ENCODE results near the gene ADAMTS18.
"Not testable (repeated sequence)": the region's sequence is repeated elsewhere in the genome, so short reads cannot be mapped to it uniquely, and the experiment has no call there.

Gene ADAMTS18

DNA sequence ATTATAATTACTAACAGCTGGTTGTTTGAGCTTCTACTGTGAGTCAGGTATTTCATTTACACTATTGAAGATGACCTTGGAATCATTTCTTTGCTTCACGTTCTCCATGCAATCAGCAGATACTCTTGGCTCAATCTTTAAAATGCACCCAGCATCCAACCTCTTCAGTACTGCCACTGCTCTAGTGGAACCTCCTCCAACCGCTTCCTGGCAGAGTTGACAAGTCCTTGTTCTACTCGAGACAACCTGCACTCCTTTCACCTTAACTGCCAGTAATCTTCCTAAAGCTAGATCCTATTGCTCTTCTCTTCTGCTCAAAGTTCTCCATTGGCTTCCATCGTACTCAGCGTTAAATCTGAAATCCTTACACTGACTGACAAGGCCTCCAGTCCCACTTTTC is 149.2 kb downstream of the ADAMTS18 start:
- DNase-seq (ENCODE audit: low read depth): no peak

DNA sequence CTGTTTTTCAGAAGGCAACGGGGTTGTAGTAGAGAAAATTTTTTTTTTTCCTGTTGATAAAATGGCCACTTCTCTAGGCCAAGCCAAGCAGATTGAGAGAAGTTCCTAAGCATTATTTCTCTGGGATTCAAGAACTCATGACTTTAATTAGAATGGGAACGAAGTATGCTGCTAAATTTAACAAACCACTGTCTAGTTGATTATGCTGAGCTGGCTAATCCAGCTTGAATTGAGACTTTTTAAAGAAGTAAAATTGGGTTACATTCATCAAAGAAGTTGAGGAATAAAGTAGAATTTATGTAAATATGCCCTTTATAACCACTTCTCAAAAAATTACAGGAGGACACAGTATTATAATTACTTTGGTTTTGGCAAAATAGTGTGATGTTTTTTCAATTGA is 152.5 kb downstream of the ADAMTS18 start:
- DNase-seq (ENCODE audit: low read depth): no peak

DNA sequence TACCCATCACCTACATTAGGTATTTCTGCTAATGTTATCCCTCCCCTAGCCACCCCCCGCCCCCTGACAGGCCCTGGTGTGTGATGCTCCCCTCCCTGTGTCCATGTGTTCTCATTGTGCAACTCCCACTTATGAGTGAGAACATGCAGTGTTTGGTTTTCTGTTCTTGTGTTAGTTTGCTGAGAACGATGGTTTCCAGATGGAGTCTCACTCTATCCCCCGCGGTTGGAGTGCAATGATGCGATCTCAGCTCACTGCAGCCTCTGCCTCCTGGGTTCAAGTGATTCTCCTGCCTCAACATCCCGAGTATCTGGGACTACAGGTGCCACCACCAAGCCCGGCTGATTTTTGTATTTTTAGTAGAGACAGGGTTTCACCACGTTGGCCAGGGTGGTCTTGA is 155.5 kb downstream of the ADAMTS18 start:
- DNase-seq (ENCODE audit: low read depth): not testable (repeated sequence)

DNA sequence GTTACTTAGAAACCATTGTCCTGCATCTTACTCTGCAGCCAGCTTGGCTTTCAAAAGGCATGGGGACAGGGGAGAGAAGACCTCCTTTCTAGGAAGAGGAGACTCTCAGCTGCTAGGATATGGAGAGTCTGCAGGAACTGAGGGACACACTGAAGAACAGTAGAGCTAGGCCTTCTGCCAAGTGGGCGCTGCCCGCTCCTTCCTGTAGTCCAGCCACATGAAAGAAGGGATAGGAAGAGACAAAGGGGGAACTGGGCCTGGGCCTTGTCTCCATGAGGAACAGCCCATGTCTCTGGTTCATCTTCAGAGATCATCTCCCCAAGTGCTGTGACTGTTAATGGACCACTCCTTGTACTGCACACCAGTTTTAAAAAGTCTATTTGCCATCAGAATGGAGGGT is 157.3 kb downstream of the ADAMTS18 start:
- DNase-seq (ENCODE audit: low read depth): no peak

DNA sequence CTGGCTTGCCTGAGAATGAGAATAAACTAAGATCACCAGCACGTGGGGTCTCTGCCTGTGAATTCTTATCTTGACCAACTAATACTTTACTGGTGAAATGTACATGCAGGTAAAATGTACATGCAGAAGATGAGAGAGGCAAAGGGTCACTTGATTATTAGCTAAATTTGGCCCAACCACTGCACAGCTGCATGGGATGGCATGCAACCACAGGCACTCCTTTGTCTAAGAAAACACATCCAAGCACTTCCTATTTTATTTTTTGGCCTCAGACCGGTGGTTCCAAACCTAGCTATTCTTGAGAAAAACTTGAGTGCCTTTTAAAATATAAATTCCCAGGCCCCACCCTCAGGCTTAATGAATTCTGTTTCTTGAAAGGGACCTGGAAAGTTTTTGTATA is 157.7 kb downstream of the ADAMTS18 start:
- no peak for DNase-seq (ENCODE audit: low read depth)

DNA sequence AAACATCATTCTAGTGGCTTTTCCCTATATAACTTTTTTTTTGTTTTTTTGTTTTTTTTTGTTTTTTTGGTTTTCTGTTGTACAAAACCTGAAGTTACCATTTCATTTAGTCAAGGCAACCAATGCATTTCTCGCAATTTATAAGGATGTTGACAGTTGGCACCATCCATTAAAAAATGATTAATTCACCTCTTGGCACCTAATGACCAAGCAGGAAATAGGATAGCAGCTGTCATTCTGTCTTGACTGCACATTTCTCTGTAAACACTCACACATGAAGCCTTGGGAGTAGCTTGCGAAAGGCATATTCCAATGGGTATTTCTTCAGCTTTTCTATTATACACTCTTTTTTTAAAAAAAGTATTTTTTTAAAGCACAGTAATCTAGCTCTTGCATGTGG is 158.2 kb downstream of the ADAMTS18 start:
- no peak for DNase-seq (ENCODE audit: low read depth)

DNA sequence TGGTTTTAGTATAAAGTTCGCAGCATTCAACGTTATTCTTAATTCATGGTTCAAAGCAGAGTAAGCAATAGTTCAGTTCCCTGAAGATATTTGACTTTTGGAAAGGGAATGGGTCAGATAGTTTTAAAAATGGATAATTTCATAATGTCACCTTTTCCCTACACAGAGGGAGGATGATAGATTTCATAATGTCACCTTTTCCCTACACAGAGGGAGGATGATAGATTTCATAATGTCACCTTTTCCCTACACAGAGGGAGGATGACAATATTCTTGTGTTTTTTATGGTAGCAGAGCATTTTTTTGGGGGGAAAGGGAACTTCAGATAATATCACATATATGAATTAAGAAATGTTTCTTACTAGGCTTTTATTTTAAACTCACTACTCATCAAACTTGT is 159.5 kb downstream of the ADAMTS18 start:
- DNase-seq (ENCODE audit: low read depth): not testable (repeated sequence)

DNA sequence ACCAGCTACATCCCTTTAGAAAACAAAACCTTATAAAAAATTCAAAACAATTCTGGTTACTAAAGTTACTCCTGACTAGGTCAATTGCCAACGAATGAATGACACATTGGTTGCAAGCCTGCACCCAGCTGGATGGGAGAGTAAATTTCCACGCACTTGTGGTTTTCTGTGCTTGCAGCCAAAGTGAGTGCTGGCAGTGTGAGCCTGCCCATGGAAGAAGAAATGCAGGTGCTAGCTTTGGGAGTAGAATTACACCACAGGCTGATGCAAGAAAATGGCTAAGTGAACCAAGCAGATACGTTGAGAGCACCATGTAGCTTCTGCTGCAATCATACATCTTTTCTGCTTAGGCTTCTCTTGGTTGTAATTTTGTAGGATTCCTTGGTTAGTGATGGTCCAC is 161.0 kb downstream of the ADAMTS18 start:
- DNase-seq (ENCODE audit: low read depth): no peak

DNA sequence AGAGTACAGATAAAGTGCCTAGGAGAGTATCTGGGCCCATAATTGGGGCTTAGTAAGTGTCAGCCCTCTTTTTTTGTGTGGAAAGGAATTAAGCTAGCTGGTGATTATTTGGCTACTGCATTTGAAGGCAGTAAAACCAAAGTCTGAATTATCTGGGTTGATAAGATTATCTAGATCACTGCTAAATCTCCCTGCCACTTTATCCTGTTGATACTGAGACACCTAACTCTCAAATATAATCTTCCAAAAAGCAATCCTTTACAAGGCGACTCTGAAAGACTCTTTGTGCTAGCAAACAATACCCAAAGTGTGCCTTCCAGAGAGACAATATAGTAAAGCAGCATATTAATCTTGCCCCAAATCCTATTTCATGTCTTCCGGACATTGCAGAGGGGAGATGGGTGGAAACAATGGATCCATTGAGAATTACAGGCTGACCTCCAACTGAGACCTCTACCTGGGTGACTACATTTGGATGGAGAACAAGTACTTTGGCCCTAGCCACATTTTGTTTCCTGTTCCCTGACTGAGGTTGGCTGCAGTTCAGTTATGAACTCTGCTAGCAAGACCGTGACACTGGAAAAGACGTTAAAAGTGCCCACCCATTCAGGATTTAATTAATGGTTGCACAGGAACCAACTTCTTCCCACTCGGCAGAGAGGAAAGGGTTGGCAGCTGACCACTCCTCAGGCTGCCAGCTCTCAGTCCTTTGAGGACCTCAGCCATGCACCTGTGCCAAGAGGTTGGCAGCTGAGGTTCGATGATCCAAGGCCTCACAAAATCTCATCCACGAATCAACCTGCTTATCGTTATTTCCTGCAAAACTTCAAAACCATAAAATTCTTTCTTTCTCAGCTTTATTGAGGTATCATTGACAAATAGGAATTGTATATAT is 163.1 kb downstream of the ADAMTS18 start:
- no peak for DNase-seq (ENCODE audit: low read depth)

DNA sequence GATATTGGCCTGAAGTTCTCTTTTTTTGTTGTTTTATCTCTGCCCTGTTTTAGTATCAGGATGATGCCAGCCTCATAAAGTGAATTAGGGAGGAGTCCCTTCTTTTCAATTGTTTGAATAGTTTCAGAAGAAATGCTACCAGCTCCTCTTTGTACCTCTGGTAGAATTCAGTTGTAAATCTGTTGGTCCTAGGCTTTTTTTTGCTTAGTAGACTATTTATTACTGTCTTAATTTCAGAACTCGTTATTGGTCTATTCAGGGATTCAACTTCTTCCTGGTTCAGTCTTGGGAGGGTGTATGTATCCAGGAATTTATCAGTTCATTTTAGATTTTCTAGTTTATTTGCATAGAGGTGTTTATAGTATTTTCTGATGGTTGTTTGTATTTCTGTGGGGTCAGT is 168.6 kb downstream of the ADAMTS18 start:
- not testable (repeated sequence) for DNase-seq (ENCODE audit: low read depth)

DNA sequence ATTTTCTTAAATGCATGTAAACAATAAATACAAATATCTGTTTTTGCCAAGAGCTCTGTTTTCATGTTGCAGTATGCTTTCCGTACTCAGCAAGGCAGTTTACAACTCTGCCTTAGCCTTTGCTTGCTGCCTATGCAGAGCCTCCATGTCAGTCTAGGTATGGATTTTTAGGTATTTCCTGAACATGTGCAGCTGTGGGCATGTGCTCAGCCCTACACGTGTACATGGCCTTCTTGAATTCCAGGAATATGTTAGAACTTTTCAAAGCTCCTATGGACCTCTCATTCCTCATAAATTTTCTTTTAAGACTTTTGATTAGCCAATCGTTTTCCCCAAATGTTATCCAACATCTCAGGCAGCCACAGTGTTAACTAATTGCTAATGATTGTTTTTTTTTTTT is 171.9 kb downstream of the ADAMTS18 start:
- DNase-seq (ENCODE audit: low read depth): no peak

DNA sequence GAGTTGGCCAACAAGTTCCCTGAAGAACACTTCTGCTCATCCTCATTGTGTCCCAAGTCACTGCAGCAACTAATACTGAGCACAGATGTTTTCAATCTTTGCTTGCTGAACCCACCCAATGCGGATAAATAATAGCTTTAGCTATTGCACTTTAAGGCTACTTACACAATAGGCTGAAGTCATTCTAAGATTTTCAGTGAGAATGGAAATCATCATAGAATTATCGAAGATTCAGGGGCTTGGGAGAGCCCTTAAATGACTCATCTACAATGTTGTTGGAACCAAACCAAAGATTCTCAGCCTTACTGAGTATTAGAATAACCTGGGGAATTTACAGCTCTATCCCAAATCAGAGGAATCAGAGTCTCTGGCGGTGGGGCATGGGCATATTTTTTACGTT is 184.4 kb downstream of the ADAMTS18 start:
- no peak for DNase-seq (ENCODE audit: low read depth)

DNA sequence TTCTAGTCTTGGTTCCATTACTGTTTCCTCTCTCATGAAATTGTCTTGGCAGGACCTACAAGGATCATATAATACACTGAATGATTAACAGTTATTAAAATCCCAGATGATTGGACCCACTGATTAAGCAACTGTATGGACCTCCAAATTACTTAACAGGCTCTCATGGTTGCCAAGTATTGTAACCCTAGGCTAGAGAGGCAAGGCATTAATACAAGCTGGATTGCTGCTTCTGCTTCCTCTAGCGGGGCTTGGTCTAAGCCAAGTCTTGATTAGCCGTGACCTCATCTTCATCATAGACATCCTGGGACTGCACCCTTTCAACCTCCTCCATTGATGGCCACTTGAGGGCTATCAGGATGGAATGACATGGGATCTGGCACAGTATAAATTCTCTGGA is 188.7 kb downstream of the ADAMTS18 start:
- DNase-seq (ENCODE audit: low read depth): no peak

DNA sequence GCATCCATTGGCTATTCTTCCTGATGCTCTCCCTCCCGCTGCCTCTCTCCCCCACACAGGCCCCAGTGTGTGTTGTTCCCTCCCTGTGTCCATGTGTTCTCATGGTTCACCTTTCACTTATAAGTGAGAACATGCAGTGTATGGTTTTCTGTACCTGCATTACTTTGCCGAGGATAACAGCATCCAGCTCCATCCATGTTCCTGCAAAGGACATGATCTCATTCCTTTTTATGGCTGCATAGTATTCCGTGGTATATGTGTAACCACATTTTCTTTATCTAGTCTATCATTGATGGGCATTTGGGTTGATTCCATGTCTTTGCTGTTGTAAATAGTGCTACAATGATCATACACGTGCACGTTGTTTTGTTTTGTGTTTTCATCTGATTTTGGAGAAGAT is 192.4 kb downstream of the ADAMTS18 start:
- not testable (repeated sequence) for DNase-seq (ENCODE audit: low read depth)

DNA sequence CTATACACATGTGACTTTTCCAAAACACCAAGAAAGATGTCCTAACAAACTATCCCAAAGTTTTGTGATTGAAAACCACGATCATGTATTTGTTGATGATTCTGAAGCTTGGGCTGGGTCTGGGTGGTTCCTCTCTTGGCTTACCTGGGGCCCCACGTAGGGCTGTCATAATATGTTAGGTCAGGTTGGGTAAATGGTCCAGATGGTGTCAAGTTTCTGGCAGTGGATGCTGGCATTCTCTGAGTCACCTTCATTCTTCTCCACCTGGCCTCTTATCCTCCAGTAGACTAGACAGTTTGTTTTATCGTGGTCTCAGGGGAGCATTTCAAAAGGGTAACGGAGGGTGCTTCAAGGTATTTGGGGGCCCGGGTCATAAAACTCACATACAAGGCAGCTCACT is 196.2 kb downstream of the ADAMTS18 start:
- no peak for DNase-seq (ENCODE audit: low read depth)

DNA sequence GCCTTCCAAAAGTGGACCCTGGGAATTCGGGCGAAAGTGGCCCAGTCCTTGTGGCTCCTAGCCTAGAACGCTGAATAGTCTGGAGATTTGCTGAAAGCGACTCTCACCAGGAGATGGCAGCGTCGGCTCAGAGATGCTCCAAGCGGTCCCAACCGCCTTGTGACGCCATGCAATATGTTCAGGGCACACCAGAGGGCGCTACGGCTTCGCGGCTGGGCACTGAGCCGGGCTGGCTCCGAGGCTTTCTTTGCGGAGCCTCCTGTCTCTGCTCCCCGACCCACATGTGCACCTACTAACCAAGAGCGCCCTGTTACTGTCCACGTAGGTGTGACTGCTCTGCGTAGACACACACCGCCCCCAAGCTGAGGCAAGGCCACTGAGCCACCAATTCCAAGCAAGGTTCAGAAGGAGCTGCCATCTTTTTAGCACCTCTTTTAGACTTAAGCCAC is 198.7 kb downstream of the ADAMTS18 start:
- no peak for DNase-seq (ENCODE audit: low read depth)

DNA sequence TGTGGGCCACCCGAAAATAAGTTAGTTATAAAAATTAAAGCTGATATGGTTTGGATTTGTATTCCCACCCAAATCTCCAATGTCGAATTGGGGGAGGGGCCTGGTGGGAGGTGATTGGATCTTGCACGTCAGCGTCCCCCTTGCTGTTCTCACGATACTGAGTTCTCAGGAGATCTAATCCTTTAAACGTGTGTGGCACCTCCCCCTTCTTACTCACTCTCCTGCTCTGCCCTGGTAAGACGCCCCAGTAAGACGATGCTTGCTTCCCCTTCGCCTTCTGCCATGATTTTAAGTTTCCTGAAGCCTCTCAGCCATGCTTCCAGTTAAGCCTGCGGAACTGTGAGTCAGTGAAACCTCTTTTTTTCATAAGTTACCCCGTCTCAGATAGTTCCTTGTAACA is 200.2 kb downstream of the ADAMTS18 start:
- no peak for DNase-seq (ENCODE audit: low read depth)

DNA sequence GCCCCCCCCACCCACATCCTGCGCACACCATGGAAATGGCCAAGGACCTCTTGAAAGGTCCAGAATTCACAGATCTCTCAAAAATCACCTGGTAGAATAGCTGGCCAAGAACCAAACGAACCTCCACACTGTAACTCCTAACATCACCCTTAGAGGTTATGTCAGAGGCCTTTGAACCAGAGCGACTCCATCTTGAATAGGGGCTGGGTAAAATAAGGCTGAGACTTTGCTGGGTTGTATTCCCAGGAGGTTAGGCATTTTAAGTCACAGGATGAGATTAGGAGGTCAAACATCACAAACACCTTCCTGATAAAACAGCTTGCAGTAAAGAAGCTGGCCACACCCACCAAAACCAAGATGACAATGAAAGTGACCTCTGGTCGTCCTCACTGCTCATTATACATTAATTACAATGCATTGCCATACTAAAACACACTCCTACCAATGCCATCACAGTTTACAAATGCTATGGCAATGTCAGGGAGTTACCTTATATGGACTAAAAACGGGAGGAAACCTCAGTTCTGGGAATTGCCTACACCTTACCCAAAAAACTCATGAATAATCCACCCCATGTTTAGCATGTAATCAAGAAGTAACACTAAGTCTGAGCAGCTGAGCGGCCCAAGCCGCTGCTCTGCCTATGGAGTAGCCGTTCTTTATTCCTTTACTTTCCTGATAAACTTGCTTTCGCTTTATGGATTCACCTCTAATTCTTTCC is 200.9 kb downstream of the ADAMTS18 start:
- no peak for DNase-seq (ENCODE audit: low read depth)
